CD4-positive, alpha-beta T cell treated with Interleukin-2 at 100 ng/mL for 4 hours (primary cell): ENCODE measurements around the gene FMNL2.

Source experiments
- DNase-seq: peaks from one replicate; pipeline ENCODE4 v3.0.0-alpha.2; 2020; ENCODE audit warnings: low spot score

FMNL2 gene

GRCh38 chr2:152339556-152340286 lies 4.7 kb downstream of the FMNL2 start:
- no peak for DNase-seq

GRCh38 chr2:152342259-152343046 lies 7.5 kb downstream of the FMNL2 start:
- no peak for DNase-seq

DNA sequence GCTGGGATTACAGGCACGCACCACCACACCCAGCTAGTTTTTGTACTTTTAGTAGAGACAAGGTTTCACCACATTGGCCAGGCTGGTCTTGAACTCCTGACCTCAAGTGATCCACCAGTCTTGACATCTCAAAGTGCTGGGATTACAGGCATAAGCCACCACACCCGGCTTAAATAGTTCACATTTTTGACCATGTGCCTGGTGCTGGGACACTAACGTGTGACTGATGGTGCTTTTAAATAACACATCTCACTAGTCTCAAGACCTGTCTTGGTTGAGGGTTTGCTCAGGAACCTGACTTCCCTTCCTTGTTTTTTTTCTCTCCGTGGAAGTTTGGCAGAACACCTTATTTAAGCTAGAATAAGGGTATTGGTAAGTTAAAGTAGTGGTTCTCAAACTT lies 8.5 kb downstream of the FMNL2 start:
- DNase-seq = no peak

- DNase-seq = no peak
These were observed 9.7 kb downstream of the FMNL2 start for GRCh38 chr2:152344579-152345195.

GRCh38 chr2:152347076-152347475 lies 12.1 kb downstream of the FMNL2 start:
- no peak for DNase-seq

GRCh38 chr2:152348388-152348787 lies 13.4 kb downstream of the FMNL2 start:
- no peak for DNase-seq

DNA sequence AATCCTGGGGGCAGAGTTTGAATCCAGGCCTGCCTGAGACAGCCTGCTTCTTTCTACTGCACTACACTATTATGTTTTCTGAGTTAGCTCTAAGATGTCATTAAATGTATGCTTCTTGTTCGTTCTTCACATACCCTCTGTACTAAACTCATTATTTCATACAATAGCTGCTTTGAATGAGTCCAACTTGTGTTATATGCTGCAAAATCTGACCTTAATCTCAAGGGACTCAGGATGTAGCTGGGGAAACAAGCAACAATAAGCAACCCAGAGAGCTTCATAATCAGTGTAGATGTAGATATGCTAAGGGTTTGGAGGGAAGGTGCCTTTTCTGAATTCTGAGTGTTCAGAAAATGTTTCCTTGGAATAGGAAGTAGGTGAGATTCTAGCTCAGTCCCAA lies 14.4 kb downstream of the FMNL2 start:
- DNase-seq = no peak

GRCh38 chr2:152350155-152350679 lies 15.2 kb downstream of the FMNL2 start:
- DNase-seq = no peak

GRCh38 chr2:152352616-152353015 lies 17.6 kb downstream of the FMNL2 start:
- DNase-seq = no peak

GRCh38 chr2:152353364-152353763 lies 18.4 kb downstream of the FMNL2 start:
- DNase-seq = no peak

DNA sequence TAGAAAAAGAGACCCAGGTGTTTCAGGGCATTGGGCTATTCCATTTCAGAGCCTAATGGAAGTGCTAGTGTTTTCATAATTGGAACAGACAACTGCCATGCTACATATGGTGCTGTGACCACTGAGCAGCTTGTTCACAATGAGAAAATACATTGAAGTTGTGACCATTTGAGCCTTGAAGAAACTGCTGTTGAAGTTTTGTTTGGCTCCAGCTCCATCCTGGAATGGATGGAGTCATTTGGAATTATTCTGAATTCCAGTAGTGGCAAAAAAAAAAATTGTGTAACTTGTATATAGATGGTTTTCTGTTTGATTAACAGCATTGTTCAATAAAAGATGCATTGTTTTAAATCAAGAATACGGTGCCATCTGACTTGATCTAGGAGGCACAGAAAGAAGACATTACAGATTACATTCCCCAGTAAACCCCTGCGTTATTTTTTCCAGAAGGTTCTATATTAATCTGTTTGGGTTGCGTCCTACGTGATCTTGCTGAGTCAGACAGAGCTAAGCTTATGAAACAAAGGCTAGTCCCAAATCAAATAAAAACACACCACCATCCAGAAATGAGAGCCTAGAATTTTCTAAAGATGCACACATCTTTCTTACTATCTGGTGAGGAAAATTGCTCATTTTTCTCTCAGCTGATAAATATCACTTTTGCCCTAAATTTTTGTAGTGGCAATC lies 19.2 kb downstream of the FMNL2 start:
- no peak for DNase-seq

DNA sequence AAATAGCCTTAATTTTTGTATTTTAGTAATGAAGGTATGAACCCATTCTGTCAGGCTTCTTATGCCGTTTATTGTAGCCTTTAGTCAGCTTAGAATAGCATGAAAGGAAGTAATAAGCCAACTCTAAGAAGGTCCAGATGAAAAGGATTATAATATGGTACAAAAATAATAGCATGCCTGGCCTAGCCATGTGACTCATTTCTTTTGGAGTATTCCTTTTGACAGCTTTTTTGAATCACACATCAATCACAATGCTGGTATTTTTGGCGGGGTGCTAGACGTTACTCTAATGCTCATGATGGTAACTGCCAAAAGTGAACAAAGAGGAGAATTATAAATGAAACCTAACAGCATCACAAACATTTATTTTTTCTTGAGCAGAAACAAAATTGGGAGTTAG lies 19.9 kb downstream of the FMNL2 start:
- DNase-seq = no peak

GRCh38 chr2:152355409-152355831 lies 20.4 kb downstream of the FMNL2 start:
- DNase-seq = no peak

- no peak for DNase-seq
These were observed 24.8 kb downstream of the FMNL2 start for GRCh38 chr2:152359573-152360363.

GRCh38 chr2:152363936-152364335 lies 29.0 kb downstream of the FMNL2 start:
- DNase-seq = no peak

GRCh38 chr2:152367547-152368390 lies 32.8 kb downstream of the FMNL2 start:
- no peak for DNase-seq

GRCh38 chr2:152369176-152369860 lies 34.3 kb downstream of the FMNL2 start:
- DNase-seq = no peak

DNA sequence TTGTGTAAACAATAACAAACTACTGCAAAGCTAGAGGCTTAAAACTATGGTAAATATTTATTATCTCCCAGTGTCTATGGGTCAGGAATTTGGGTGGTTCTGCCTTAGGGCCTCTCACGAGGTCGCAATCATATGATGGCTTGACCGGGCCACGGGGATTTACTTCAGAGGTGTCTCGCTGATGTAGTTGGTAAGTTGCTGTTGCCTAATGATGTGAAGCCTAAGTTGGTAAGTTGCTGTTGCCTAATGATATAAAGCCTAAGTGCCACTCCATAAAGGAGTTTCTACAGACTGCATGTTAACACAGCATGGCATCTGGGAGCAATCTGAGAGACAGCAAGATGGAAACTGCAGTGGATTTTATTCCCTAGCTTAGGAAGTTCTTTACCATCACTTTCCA lies 35.8 kb downstream of the FMNL2 start:
- no peak for DNase-seq

- no peak for DNase-seq
These were observed 37.5 kb downstream of the FMNL2 start for GRCh38 chr2:152372438-152372984.

DNA sequence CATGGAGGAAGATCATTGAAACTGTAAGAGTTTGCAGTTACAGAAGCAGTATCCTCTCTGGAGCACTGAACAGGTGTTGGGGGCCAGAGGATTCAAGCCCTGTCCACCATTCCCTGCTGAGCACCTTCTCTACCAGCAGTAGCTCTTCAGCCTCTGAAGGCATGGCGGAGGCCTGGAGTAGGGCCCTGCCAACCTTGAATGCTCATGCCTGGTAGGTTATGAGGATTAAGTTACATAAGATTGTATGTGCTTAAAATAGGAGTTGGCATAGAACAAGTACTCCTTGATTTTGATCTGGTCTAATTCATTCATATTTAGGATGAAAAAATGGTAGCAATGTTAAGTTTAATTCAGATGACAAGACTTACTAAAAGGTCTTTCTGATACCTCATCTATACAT lies 40.2 kb downstream of the FMNL2 start:
- no peak for DNase-seq
